GM12801 (cell line): Measurements from ENCODE around the gene BRICD5.

Source experiments
- TF ChIP-seq, protein P1 (sequence below): IDR thresholded peaks from one replicate; pipeline ENCODE4 v1.5.1; 2011; ENCODE audit warnings: control low read depth; ENCODE audit not compliant: insufficient read length; ENCODE audit errors: extremely low read depth

Gene BRICD5

DNA sequence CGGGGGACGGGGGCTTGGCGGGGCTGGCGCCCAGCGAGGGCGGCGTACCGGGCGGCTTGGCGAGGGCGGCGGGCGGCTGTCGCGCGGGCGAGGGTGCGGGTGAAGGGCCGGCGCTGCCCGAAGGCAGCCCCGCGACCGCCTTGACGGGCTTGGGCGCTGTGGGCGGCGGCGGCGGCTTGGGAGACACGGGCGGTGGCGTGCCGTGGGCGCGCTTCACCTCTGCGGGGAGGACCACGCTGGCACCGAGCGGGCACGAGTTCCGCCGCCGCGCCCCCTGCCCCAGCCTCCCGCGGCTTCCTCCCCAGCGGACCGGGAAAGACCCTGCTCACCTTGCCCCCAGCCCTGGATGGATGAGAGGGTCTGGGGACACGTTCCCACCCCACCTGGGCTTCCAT, 31.6 kb downstream of the BRICD5 start:
- TF ChIP-seq, protein P1, sequence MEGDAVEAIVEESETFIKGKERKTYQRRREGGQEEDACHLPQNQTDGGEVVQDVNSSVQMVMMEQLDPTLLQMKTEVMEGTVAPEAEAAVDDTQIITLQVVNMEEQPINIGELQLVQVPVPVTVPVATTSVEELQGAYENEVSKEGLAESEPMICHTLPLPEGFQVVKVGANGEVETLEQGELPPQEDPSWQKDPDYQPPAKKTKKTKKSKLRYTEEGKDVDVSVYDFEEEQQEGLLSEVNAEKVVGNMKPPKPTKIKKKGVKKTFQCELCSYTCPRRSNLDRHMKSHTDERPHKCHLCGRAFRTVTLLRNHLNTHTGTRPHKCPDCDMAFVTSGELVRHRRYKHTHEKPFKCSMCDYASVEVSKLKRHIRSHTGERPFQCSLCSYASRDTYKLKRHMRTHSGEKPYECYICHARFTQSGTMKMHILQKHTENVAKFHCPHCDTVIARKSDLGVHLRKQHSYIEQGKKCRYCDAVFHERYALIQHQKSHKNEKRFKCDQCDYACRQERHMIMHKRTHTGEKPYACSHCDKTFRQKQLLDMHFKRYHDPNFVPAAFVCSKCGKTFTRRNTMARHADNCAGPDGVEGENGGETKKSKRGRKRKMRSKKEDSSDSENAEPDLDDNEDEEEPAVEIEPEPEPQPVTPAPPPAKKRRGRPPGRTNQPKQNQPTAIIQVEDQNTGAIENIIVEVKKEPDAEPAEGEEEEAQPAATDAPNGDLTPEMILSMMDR = no peak

DNA sequence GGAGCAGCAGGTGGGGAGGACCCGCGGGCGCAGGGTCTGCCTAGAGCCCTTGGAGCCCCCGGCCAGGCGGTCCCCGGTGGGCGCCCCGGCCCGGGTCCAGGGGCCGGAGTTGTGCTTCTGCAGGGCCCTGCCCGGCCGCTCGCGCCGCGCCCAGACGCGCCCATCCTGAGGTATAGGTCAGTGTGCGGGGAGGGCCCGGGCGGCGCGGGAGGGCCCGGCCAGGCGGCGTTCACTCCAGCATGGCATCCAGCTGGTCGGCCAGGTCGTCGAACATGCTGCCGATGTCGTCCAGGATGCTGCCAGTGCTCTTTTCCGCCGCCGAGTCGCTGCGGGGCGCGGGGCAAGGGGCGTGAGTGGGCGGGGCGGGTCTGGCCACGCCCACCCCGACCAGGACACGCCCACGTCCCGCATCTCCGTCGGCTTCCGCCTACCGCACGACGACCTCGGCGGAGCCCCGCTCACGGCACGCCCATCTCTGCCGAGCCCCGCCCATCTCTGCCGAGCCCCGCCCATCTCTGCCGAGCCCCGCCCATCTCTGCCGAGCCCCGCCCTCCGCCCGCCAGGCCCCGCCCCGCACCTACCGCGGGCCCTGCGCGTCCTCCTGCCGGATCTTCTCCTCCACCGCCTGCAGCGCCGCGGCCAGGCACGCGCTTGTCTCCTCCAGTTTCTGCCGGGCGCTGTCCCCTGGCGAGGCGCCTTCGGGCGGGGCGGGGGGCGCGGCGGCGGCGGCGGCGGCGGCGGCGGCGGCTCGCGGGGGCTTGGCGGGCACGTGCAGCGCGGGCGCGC, 32.1 kb downstream of the BRICD5 start:
- TF ChIP-seq, protein P1 = no peak

DNA sequence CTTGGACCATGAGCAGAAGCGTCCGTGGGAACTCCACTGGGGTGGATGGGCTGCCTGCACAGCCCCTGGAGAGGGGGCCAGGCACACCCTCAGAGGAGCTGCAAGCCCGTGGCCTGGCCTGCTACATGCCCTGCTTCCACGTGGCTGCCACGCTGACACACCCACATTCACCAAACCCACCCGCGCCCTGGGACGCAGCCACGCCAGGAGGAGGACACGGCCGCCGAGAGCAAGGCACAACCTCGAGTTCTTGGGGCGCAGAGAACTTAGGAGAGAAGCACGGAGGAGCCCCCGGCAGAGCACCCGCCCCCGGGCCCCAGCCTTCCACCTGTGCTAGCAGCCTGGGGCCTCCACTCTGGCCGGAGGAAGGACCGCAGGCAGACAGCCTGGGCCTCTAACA, 33.1 kb downstream of the BRICD5 start:
- TF ChIP-seq, protein P1 = no peak

DNA sequence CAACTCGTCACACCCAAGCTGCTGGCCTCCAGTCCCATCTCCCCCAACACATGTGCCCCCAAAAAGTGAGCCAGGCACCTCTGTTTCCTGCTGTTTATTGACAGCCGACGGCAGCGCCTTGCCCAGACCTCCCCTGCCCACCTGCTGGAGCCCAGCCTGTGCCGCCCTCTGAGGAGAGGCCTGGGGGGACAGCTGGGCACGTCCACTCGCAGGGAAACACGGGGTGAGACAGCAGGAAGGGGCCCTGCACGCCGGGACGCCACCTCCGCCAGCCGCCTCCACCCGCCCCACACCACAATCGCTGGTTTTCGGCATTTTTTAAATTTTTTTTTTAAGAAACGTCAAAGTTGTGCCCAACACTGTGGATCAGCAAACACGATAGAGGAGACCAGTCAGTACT, 33.6 kb downstream of the BRICD5 start:
- TF ChIP-seq, protein P1 = no peak

DNA sequence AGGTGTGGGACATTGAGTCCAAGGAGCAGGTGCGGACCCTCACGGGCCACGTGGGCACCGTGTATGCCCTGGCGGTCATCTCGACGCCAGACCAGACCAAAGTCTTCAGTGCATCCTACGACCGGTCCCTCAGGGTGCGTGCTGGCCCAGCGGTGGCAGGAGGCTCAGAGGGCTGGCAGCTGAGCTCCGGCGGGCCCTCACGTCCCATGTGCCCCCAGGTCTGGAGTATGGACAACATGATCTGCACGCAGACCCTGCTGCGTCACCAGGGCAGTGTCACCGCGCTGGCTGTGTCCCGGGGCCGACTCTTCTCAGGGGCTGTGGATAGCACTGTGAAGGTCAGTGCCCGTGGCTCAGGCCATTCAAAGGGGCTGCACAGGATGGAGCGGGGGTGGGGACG, 34.6 kb downstream of the BRICD5 start:
- TF ChIP-seq, protein P1 = no peak

DNA sequence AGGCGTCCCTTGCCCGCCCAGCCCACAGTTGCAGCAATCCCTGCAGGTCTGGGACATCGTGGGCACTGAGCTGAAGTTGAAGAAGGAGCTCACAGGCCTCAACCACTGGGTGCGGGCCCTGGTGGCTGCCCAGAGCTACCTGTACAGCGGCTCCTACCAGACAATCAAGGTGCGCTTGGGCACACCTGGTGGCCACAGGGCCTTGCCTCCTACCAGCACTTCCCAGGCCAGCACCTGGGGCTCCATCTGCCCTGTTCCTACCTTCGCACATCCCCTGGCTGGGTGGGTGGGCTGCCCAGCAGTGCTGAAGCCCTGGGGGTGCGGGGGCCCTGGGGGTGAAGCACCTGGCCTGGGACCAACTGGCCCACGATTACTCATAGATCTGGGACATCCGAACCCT, 35.2 kb downstream of the BRICD5 start:
- TF ChIP-seq, protein P1 = no peak

DNA sequence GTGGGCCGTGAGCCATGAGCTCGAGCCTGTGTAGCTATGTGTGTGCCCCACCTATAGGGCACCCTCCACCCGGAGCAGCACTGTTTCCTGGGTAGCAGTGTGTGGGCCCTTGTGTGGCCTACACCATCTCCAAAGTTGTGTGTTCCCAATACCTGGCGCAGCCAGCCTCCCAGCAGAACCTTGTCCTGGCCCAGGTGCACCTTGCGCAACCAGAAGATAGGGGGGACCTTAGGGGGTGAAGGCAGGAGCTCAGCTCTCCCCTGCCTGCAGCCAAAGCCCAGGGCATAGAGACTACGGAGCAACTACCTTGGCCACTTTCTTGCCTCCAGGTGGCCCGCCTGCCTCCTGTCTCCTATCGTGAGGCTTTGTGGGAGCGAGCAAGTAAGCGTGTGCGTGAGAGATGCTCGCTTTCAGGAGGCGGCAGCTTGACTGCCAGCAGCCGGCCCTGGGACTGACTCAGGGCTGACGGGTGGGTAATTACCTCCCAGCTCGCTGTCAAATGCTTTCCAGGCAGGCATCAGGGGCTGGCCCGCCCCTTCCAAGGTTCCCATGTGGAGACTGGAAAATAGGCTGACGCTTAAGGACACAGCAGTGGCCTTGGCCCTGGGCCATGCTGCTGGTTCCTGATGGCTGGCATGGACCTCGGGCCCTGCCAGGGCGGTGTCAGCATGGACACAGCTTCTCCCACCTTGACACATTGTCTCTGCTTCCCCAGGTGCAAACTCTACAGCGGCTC, 36.1 kb downstream of the BRICD5 start:
- TF ChIP-seq, protein P1 = no peak
